ENCODE data around the gene UBXN7. TPM values are rescaled to one million over a fixed set of nuclear protein-coding genes. Genes with fewer than 3 reads are reported as not detected.
"Not testable (repeated sequence)": the region's sequence is repeated elsewhere in the genome, so short reads cannot be mapped to it uniquely, and the experiment has no call there.

UBXN7 gene
- total RNA-seq, 2 donors from 2014 or later, result 21.1 to 22.2 TPM

DNA sequence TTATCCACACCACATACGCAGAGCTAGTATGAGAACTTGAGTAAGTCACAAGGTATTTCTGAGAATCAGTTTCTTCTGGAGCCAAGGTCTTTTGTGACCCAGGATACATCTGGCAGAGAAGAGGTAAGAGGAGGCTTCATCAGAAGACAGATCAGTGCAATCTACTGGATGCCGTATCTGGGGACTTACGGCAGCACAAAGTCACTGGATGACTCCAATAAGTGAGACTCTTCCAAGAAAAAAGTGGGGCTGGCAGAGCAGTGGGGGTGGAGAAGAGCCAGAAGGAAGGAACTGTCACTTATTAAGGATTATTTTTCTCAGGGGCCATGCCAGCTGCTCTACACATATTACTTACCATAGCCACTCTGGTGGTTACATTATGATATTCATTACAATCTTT lies 31.6 kb upstream of the UBXN7 start:
- Histone ChIP-seq H3K4me1 (ENCODE audit: control insufficient read depth in 1 of 2, low read depth in 2 of 2) (no peaks in the 10 kb centered on the region), H3K4me3 (no peak overlapping the region), H3K9me3 (no peaks in the 10 kb centered on the region), H3K36me3 (no peaks in the 10 kb centered on the region), H3K27me3 (replicated peaks; ENCODE audit: insufficient read depth) (no peaks in the 10 kb centered on the region), H3K27ac (no peak overlapping the region)
- ATAC-seq (ENCODE audit: insufficient number of reproducible peaks, low FRiP score, low read depth) (no peak), DNase-seq (ENCODE audit: low spot score) (no peak)
- TF ChIP-seq, protein P1, sequence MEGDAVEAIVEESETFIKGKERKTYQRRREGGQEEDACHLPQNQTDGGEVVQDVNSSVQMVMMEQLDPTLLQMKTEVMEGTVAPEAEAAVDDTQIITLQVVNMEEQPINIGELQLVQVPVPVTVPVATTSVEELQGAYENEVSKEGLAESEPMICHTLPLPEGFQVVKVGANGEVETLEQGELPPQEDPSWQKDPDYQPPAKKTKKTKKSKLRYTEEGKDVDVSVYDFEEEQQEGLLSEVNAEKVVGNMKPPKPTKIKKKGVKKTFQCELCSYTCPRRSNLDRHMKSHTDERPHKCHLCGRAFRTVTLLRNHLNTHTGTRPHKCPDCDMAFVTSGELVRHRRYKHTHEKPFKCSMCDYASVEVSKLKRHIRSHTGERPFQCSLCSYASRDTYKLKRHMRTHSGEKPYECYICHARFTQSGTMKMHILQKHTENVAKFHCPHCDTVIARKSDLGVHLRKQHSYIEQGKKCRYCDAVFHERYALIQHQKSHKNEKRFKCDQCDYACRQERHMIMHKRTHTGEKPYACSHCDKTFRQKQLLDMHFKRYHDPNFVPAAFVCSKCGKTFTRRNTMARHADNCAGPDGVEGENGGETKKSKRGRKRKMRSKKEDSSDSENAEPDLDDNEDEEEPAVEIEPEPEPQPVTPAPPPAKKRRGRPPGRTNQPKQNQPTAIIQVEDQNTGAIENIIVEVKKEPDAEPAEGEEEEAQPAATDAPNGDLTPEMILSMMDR (IDR thresholded peaks at IDR 0.05), result no peak

DNA sequence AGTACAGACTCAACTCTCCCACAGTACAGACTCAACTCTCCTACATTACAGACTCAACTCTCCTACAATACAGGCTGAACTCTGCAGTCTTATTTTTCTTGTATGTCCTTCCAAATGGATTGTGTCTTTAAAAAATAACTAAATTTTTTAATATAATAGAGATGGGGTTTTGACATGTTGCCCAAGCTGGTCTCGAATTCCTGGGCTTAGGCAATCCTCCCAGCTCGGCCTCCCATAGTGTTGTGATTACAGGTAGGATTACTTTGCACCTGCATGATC lies 31.2 kb upstream of the UBXN7 start:
- H3K4me3 ChIP-seq, result no peak overlapping the region
- TF ChIP-seq, protein P1 (IDR thresholded peaks at IDR 0.05), result no peak
- no peak for ATAC-seq (ENCODE audit: insufficient number of reproducible peaks, low FRiP score, low read depth)

DNA sequence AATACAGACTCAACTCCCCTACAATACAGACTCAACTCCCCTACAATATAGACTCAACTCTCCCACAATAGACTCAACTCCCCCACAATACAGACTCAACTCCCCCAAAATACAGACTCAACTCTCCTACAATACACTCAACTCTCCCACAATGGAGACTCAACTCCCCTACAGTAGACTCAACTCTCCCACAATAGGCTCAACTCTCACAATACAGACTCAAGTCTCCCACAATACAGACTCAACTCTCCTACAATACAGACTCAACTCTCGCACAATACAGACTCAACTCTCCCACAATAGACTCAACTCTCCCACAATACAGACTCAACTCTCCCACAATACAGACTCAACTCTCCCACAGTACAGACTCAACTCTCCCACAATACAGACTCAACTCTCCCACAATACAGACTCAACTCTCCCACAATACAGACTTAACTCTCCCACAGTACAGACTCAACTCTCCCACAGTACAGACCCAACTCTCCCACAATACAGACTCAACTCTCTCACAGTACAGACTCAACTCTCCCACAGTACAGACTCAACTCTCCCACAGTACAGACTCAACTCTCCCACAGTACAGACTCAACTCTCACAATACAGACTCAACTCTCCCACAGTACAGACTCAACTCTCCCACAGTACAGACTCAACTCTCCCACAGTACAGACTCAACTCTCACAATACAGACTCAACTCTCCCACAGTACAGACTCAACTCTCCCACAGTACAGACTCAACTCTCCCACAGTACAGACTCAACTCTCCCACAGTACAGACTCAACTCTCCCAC lies 30.7 kb upstream of the UBXN7 start:
- H3K36me3 ChIP-seq; H3K27me3 ChIP-seq (replicated peaks; ENCODE audit: insufficient read depth); H3K9me3 ChIP-seq; H3K4me3 ChIP-seq; ATAC-seq (ENCODE audit: insufficient number of reproducible peaks, low FRiP score, low read depth); H3K27ac ChIP-seq; DNase-seq (ENCODE audit: low spot score); H3K4me1 ChIP-seq (ENCODE audit: control insufficient read depth in 1 of 2, low read depth in 2 of 2): not testable (repeated sequence)

More for the DNA sequence above, 31.2 kb upstream of the UBXN7 start:
- H3K27ac ChIP-seq, result no peak overlapping the region
- DNase-seq (ENCODE audit: low spot score), result no peak
- no peaks in the 10 kb centered on the region for H3K9me3 ChIP-seq
- H3K4me1 ChIP-seq (ENCODE audit: control insufficient read depth in 1 of 2, low read depth in 2 of 2), result no peaks in the 10 kb centered on the region
- no peaks in the 10 kb centered on the region for H3K27me3 ChIP-seq (replicated peaks; ENCODE audit: insufficient read depth)
- no peaks in the 10 kb centered on the region for H3K36me3 ChIP-seq

DNA sequence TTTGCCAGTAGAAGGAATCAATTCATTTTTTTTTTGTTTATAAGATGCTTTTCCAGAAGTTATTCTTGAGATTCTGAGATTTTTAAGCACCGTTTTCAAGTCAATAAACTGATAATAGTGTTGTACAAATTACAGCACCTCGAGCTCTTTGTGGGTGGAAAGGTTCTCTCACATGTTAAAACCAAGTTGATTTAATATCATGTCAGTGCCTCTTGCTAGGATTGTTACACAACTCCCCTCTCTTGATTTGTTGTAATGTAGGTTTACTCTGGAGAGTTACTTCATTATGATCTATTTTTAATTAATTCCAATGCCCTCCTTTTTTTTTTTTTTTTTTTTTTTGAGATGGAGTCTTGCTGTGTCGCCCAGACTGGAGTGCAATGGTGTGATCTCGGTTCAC lies 25.8 kb upstream of the UBXN7 start:
- Histone ChIP-seq H3K9me3 (no peaks in the 10 kb centered on the region), H3K27ac (no peak overlapping the region), H3K4me3 (no peak overlapping the region), H3K27me3 (replicated peaks; ENCODE audit: insufficient read depth) (no peaks in the 10 kb centered on the region), H3K36me3 (no peaks in the 10 kb centered on the region), H3K4me1 (ENCODE audit: control insufficient read depth in 1 of 2, low read depth in 2 of 2) (no peaks in the 10 kb centered on the region)
- DNase-seq (ENCODE audit: low spot score) (no peak), ATAC-seq (ENCODE audit: insufficient number of reproducible peaks, low FRiP score, low read depth) (no peak)
- TF ChIP-seq, protein P1 (IDR thresholded peaks at IDR 0.05), result no peak

DNA sequence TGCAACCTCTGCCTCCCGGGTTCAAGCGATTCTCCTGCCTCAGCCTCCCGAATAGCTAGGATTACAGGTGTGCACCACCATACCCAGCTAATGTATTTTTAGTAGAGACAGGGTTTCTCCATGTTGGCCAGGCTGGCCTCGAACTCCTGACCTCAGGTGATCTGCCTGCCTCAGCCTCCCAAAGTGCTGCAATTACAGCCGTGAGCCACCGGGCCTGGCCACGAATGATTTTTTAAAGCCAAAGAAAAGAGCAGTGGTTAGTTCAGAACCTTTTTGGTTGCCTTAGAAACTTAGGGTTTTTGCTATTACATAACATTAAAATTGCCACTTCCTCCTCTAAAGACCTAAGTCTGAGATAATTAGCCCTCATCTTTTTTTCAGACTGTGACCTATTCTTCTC lies 25.2 kb upstream of the UBXN7 start:
- H3K4me1 ChIP-seq (ENCODE audit: control insufficient read depth in 1 of 2, low read depth in 2 of 2); H3K9me3 ChIP-seq; H3K27ac ChIP-seq; H3K4me3 ChIP-seq; DNase-seq (ENCODE audit: low spot score); ATAC-seq (ENCODE audit: insufficient number of reproducible peaks, low FRiP score, low read depth); H3K36me3 ChIP-seq; H3K27me3 ChIP-seq (replicated peaks; ENCODE audit: insufficient read depth): not testable (repeated sequence)

DNA sequence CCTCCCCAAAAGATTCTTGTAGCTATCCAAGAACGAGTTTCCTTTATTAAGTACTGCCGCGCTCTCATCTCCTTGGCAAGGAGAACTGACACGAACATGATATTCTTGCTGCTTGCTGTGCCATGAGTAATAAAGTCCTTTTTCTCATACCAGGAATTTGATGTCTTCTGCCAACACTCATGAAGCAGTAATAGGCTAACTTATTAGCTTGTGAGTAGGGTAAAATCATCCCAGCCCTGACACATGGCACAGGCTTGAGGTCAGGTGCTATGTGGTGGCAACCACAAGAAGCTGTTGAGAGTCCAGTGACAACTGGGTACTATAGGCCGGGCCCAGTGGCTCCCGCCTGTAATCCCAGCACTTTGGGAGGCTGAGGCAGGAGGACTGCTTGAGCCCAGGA lies 22.7 kb upstream of the UBXN7 start:
- Histone ChIP-seq H3K4me1 (ENCODE audit: control insufficient read depth in 1 of 2, low read depth in 2 of 2) (no peaks in the 10 kb centered on the region), H3K27ac (no peak overlapping the region), H3K9me3 (no peaks in the 10 kb centered on the region), H3K4me3 (no peak overlapping the region), H3K27me3 (replicated peaks; ENCODE audit: insufficient read depth) (no peaks in the 10 kb centered on the region), H3K36me3 (no peaks in the 10 kb centered on the region)
- TF ChIP-seq, protein P1 (IDR thresholded peaks at IDR 0.05), result no peak
- DNase-seq (ENCODE audit: low spot score), result no peak
- no peak for ATAC-seq (ENCODE audit: insufficient number of reproducible peaks, low FRiP score, low read depth)

DNA sequence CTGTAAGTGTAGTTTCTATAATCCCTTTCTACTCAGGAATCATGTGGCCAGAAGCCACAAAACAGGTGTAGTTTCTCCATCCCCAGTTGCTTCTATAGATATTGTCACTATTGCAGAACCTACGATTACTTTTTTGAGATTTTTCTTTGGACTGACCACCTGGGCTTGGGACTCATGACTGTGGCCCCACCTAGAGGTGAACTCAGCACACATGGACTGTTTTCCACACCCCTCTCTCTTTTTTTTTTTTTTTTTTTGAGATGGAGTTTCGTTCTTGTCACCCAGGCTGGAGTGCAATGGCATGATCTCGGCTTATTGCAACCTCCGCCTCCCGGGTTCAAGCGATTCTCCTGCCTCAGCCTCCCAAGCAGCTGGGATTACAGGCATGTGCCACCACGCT lies 13.2 kb upstream of the UBXN7 start:
- not testable (repeated sequence) for H3K36me3 ChIP-seq; ATAC-seq (ENCODE audit: insufficient number of reproducible peaks, low FRiP score, low read depth); H3K27ac ChIP-seq; H3K27me3 ChIP-seq (replicated peaks; ENCODE audit: insufficient read depth); H3K4me3 ChIP-seq; H3K4me1 ChIP-seq (ENCODE audit: control insufficient read depth in 1 of 2, low read depth in 2 of 2); H3K9me3 ChIP-seq; DNase-seq (ENCODE audit: low spot score)

All from thoracic aorta (tissue), 2 donors.